GM12865 (cell line): ENCODE data around the gene RNF34.

Source experiments
- DNase-seq: peaks from one replicate; pipeline ENCODE4 v3.0.0; 2010; ENCODE audit warnings: low read depth
- H3K4me3 ChIP-seq: 2 replicates; pipeline ENCODE4 v1.5.1; 2011; ENCODE audit warnings: mild to moderate bottlenecking, low read depth, low read length, control low read depth
- TF ChIP-seq, protein P1 (sequence below): IDR thresholded peaks from 2 replicates; pipeline ENCODE4 v1.5.1; 2011; ENCODE audit warnings: low read length, control low read depth, low read depth, inconsistent platforms; ENCODE audit not compliant: insufficient read depth; ENCODE audit errors: missing control alignments

RNF34 gene

DNA sequence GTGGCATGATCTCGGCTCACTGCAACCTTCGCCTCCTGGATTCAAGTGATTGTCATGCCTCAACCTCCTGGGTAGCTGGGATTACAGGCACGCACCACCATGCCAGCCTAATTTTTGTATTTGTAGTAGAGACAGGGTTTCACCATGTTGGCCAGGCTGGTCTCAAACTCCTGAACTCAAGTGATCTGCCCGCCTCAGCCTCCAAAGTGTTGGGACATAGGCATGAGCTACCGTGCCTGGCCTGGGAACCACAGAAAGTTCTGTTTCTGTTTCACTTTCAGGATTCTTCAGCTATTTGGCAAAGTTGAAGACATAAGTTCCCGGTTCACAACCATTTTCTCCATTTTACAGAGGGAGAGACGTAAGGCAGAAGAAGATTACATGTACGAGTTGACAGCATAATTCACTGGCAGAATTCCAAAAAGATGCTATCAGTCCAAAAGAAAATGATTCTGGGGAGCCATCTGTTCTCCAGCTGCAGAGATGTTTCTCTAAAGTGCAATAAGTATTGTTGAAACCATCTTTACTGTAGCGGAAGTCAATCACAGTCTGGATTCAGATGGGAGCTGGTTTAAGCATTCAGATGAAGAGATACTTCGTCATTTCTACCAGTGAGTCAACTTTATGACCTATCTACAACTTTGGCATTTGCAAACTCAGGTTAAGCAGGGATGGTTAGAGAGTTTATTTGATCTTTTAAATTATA lies 8.1 kb upstream of the RNF34 start:
- TF ChIP-seq, protein P1, sequence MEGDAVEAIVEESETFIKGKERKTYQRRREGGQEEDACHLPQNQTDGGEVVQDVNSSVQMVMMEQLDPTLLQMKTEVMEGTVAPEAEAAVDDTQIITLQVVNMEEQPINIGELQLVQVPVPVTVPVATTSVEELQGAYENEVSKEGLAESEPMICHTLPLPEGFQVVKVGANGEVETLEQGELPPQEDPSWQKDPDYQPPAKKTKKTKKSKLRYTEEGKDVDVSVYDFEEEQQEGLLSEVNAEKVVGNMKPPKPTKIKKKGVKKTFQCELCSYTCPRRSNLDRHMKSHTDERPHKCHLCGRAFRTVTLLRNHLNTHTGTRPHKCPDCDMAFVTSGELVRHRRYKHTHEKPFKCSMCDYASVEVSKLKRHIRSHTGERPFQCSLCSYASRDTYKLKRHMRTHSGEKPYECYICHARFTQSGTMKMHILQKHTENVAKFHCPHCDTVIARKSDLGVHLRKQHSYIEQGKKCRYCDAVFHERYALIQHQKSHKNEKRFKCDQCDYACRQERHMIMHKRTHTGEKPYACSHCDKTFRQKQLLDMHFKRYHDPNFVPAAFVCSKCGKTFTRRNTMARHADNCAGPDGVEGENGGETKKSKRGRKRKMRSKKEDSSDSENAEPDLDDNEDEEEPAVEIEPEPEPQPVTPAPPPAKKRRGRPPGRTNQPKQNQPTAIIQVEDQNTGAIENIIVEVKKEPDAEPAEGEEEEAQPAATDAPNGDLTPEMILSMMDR: no peak
- no peak overlapping the region for H3K4me3 ChIP-seq
- DNase-seq: peak; percentile 78

DNA sequence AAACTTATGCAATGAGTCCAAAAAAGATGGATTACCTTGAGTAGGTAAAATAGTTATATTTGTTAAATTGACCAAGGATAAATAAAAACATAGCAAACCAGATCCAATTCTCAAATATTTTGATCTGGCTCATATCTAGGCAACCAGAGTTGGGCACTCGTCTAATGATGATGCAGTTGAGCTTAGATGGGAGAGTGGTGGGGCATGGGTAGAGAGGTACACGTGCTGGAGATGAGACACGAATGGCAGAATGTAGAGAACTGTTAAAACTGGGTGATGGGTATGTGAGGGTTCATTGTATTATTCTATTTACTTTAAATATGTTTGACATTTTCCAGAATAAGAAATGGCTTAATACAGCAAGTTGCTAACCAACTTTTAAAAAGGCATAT lies 7.6 kb upstream of the RNF34 start:
- no peak for DNase-seq
- TF ChIP-seq, protein P1: no peak
- H3K4me3 ChIP-seq: no peak overlapping the region

DNA sequence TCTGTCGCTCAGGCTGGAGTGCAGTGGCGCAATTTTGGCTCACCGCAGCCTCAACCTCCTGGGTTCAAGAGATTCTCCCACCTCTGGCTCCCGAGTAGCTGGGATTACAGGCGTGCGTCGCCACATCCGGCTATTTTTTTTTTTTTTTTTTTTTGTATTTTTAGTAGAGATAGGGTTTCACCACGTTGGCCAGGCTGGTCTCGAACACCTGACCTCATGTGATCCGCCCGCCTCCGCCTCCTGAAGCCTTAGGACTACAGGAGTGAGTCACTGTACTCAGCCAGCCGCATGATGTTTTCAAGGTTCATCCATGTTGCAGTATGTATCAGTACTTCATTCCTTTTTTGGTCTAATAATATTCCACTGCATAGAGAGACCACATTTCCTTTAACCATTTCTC lies 2.4 kb upstream of the RNF34 start:
- TF ChIP-seq, protein P1: no peak
- H3K4me3 ChIP-seq: no peak overlapping the region
- DNase-seq: no peak

DNA sequence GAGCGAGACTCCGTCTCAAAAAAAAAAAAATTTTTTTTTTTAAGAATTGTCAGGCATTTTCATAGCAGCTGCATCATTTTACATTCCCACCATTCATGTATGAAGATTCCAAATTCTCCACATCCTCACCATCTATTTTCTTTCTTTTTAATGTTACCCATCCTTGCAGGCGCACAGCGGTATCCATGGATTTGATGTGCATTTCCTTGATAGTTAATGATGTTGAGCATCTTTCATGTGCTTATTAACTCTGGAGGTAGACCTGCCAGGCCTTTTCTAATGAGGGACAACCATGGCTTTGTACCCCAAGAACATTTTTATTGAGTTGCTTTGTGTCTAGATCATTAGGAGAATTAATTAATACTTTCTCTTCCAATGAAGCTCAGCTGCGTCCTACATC lies 1.6 kb upstream of the RNF34 start:
- no peak for DNase-seq
- TF ChIP-seq, protein P1: no peak
- H3K4me3 ChIP-seq: no peak overlapping the region

DNA sequence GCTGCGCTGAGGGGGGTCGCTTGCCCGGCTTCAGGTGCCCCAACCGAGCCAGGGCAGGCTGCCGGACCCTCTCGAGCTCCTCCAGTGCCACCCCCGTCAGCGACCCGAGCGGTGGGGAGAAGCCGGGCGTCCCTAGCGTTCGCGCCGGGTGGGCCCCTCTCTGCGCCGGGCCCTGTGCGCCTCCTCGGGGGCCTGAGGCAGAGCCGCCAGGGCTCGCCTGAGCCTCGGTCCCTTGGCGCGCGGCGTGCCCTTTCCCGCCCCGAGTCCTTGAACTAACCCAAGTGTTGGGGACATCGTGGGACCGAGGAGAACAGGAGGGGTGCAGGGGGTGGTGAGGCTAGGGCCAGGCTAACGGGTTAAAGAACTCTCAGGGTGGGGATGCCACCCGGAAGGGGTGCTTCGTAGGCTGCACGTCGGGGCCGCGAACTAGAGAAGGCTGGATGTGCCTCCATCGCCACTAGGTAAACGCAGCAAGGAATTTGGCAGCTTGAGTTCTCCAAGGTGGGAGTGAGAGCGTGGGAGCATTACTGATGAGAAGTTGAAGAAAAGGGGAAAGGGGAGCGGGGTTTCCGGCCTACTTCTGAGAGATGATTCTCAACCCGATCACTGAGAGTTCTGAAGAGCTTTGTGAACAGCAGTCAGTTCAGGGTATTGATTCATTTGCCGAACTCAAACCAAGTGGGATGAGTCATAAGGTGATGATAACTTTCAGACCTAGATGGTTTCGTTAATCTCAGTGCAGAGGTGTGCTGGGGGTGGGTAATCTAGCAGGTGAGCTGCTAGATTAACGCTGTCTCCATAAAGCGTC lies 618 bp downstream of the RNF34 start:
- TF ChIP-seq, protein P1: no peak
- peak overlapping the region; percentile 97 for H3K4me3 ChIP-seq
- DNase-seq: peak; percentile 90

DNA sequence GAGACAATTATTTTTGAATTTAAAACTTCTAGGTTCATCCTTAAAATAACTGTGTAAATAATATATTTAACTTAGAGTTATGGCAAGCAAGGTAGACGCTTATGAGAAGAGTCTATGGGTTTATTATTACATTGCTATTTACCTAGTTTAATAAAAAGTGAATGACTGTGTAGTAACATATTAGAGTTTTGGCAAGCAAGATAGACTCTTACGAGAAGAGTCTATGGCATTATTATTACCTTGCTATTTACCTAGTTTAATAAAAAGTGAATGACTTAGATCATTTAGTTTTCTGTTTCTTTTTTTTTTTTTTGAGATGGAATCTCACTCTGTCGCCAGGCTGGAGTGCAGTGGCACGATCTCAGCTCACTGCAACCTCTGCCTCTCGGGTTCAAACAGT lies 3.8 kb downstream of the RNF34 start:
- TF ChIP-seq, protein P1: no peak
- no peak overlapping the region for H3K4me3 ChIP-seq
- no peak for DNase-seq
